Endothelial cell of umbilical vein (primary cell): Measurements from ENCODE around the gene FYN.

Experiments used
- CTCF ChIP-seq, 2 donors: IDR thresholded peaks; 1 replicate in 1 of 2; 2 replicates in 1 of 2; pipeline ENCODE4 v1.5.1; 2011; ENCODE audit warnings: low read length in 2 of 2, mild to moderate bottlenecking in 2 of 2, moderate library complexity in 2 of 2, control low read depth in 1 of 2, inconsistent platforms in 1 of 2, low read depth in 1 of 2; ENCODE audit not compliant: insufficient read depth in 1 of 2; ENCODE audit errors: extremely low read depth in 1 of 2
- JUN ChIP-seq: IDR thresholded peaks from 2 replicates; pipeline ENCODE4 v1.6.1; 2011; ENCODE audit warnings: borderline replicate concordance, low read depth; ENCODE audit not compliant: insufficient read length, insufficient read depth

GRCh38 chr6:111812060-111813038 lies 60.9 kb downstream of the FYN start:
- TF ChIP-seq CTCF (IDR thresholded peaks at IDR 0.05; ENCODE audit: extremely low read depth in 1 of 2, insufficient read depth in 1 of 2, low read depth in 1 of 2, low read length in 2 of 2): no peak
- TF ChIP-seq JUN: no peak
